ENCODE results near the gene ZACN.

DNA sequence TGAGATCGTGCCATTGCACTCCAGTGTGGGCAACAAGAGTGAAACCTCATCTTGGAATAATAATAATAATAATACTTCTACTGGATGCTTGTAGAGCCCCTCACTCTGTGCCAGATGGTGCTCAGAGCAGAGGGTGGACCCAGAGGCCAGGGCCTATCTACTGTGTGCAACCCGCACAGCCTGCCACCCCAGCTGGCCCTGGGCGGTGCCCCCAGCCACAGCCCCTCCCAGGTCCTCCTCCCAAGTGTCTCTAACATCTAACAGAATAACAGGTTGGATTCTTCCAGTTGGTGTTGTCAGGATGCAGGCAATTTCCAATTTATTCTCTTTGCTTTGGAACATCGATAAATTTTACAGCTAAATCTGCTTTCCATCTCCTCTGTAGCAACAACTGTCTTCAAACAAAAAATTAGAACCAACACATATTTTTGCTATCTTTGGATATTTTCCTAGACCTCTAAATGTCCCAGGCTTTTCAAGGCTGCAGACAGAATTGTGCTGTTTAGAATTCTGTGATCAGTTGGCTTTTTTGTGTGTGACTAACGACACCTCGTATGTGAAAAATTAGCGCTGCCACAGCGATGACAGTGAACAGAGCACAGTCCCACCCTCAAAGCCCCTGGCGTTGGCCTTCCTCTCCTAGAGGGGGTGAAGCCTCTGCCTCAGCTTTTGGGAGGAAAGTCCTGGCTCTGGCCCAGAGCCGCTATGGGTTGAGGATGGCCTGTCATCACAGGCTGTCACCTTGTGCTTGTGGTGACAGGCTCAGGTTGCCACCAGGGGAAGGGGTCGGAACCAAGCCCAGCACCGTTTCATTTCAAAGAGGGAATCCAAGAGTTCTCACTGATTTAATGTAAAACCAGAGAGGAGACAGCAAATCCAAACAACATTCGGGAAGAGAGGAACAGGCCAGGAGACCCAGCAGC, 44.3 kb upstream of the ZACN start:
- TF ChIP-seq, protein P1, sequence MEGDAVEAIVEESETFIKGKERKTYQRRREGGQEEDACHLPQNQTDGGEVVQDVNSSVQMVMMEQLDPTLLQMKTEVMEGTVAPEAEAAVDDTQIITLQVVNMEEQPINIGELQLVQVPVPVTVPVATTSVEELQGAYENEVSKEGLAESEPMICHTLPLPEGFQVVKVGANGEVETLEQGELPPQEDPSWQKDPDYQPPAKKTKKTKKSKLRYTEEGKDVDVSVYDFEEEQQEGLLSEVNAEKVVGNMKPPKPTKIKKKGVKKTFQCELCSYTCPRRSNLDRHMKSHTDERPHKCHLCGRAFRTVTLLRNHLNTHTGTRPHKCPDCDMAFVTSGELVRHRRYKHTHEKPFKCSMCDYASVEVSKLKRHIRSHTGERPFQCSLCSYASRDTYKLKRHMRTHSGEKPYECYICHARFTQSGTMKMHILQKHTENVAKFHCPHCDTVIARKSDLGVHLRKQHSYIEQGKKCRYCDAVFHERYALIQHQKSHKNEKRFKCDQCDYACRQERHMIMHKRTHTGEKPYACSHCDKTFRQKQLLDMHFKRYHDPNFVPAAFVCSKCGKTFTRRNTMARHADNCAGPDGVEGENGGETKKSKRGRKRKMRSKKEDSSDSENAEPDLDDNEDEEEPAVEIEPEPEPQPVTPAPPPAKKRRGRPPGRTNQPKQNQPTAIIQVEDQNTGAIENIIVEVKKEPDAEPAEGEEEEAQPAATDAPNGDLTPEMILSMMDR (IDR thresholded peaks at IDR 0.05) = no peak
- no peak for TF ChIP-seq POLR2A (IDR thresholded peaks at IDR 0.05)

Data from uterus (tissue), 2 donors.